Stimulated activated CD4-positive, alpha-beta T cell treated with anti-CD3 and anti-CD28 coated beads, Interleukin-2, amount 100 ng/mL, for 24 hours (primary cell): ENCODE results near the gene TRIM49.
"Not testable (repeated sequence)": the region's sequence is repeated elsewhere in the genome, so short reads cannot be mapped to it uniquely, and the experiment has no call there.

Experiments
- DNase-seq, 2 donors: peaks; one replicate each; pipeline ENCODE4 v3.0.0-alpha.2; 2020

TRIM49 gene, protein sequence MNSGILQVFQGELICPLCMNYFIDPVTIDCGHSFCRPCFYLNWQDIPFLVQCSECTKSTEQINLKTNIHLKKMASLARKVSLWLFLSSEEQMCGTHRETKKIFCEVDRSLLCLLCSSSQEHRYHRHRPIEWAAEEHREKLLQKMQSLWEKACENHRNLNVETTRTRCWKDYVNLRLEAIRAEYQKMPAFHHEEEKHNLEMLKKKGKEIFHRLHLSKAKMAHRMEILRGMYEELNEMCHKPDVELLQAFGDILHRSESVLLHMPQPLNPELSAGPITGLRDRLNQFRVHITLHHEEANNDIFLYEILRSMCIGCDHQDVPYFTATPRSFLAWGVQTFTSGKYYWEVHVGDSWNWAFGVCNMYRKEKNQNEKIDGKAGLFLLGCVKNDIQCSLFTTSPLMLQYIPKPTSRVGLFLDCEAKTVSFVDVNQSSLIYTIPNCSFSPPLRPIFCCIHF

DNA sequence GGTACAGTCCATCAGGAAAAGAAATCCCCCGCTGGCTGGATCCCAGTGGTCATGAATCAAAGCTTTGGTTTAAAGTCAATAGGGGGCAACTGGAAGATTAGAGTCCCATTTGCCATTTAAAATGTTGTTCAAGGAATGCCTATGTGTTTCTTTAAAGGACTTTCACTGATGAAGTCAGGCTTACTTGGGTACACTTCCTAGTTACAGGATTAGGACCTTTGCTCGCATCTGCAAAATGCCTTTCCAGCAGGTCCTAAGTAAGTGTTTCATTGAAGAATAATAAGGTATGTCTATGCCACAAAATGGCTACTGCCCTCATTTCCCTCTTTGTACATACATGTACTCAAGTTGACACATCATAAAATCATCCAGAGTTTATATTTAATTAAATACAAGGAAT, at the start of gene TRIM49:
TRIM49 (minus strand) TSS at position 101 of the 400 bp plus-strand sequence. CDS start 4,106 bp downstream, outside the sequence.
- not testable (repeated sequence) for DNase-seq

DNA sequence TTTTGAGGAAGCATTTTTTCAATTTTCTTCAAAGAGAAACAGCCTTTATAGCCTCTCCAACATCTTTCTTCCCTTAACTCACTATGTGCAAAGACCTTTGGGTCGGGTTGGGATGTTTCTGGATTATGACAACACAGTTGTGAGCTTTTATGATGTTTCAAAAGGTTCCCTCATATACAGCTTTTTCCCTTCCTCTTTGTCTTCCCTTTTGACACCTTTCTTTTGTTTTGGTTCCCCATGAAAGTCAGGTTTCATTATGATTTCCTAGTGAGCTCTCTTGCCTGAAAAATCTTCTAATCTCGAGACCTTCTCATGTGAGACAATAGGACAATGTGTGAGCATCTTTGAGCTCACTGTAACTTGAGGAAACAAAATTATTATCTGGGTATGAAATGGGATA, 18.3 kb upstream of the TRIM49 start:
- not testable (repeated sequence) for DNase-seq

DNA sequence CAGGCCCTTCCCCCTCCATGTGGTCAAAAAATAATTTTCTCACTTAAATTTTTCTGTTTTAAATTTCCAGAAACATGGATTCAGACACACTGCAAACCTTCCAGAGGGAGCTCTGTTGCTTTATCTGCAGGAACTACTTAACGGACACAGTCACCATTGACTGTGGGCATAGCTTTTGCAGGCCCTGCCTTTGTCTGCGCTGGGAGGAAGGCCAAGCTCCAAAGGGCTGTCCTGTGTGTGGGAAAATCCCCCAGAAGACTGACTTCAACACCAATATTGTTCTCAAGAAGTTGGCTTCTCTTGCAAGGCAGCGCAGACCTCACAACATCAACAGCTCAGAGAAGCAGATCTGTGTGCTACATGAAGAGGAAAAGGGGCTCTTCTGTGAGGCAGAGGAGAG, 11.6 kb upstream of the TRIM49 start:
- DNase-seq: not testable (repeated sequence)

DNA sequence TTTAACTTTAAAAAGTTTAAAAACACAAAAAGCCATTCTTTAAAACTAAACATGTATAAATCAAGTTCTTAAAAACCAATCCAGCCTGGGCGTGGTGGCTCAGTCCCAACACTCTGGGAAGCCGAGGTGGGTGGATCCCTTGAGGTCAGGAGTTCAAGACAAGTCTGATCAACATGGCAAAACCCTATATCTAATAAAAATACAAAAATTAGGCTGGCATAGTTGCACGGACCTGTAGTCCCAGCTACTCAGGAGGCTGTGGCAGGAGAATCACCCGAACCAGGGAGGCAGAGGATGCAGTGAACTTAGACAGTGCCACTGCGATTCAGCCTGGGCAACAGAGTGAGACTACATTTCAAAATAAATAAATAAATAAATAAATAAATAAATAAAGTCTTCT, 5.2 kb upstream of the TRIM49 start:
- DNase-seq: not testable (repeated sequence)

DNA sequence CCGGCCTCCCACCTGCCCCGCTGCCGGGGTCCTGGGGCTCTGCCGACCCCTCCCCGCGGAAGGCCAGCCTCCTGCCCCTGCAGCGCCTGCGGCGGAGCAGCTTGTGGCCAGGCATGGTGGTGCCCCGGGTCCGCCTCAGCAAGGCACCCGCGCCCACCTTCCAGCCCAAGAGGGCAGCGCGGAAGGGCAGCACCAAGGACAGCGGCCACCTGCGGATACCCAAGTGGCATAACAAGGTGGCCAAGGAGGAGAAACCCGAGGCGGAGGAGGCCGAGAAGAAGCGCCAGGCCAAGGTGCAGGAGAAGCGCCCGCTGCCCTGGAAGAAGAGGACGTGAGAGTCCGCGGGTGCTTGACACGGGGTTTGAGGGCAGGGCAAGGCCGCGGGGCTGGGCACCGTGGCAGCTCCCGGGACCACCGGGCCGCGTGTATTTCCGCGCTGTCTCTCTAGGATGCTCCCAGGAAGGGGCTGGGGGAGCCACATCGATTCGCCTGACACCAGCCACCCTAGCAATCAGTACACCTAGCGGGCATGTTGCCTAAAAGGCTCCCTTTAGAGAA, 20.8 kb downstream of the TRIM49 start:
- DNase-seq: not testable (repeated sequence)

DNA sequence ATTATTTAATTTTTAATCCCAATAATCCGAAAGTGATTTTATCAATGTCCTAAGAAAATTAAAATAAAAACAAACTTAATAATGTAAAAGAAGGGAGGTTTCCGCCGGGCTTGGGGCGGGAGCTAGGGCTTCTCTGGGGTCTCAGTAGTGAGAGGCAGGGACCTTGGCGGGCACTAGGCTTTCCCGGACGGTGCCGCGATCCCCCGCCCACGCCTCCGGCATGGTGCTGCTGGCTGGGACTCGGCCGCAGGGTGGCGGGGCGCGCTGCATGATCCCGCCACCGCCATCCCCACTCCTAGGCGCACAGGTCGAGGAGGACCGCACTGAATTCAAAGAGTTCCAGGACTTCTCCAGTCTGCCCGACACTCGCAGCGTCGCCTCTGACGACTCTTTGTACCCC, 22.6 kb downstream of the TRIM49 start:
- DNase-seq: not testable (repeated sequence)

DNA sequence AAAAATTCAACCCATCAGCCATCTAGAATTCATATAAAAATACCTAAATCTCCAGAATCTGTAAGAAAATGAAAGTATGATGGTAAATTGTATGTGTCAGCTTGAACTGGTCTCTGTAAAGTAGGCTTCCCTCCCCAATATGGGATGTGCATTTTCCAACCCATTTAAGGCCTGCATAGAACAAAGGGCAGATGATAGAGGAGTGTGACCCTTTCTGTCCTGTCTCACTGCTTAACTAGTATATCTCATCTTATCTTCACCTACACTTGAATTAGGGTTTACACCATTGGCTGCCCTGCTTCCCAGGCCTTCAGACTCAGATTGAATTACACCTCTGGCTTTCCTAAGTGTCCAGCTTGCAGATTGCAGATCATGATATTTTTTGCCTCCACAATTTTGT, 57.6 kb downstream of the TRIM49 start:
- not testable (repeated sequence) for DNase-seq
